ENCODE results near the gene C2CD3.

The C2CD3 gene

GRCh38 chr11:74021998-74022397 lies 148.8 kb downstream of the C2CD3 start:
- Histone ChIP-seq H3K4me1 (ENCODE audit: control insufficient read depth, insufficient read depth, low read length) (peaks cover 34% of the 10 kb centered on the region), H3K27ac (ENCODE audit: low read length) (no peak overlapping the region), H3K36me3 (ENCODE audit: control insufficient read depth in 2 of 2, insufficient read depth in 2 of 2, low read length in 2 of 2) (peaks cover 0 to 9% of the 10 kb centered on the region in 2 donors), H3K27me3 (ENCODE audit: control insufficient read depth in 1 of 2, insufficient read depth in 2 of 2, low read length in 2 of 2) (no peaks in the 10 kb centered on the region), H3K4me3 (ENCODE audit: low read length in 2 of 2) (no peak overlapping the region), H3K9me3 (ENCODE audit: control insufficient read depth in 2 of 2, low read length in 2 of 2) (no peaks in the 10 kb centered on the region), H3K9ac (ENCODE audit: low read length in 2 of 2) (no peak overlapping the region)

GRCh38 chr11:74020539-74020938 lies 150.3 kb downstream of the C2CD3 start:
- no peaks in the 10 kb centered on the region for H3K27me3 ChIP-seq (ENCODE audit: control insufficient read depth in 1 of 2, insufficient read depth in 2 of 2, low read length in 2 of 2)
- peaks cover 0 to 9% of the 10 kb centered on the region in 2 donors for H3K36me3 ChIP-seq (ENCODE audit: control insufficient read depth in 2 of 2, insufficient read depth in 2 of 2, low read length in 2 of 2)
- no peak overlapping the region for H3K4me3 ChIP-seq (ENCODE audit: low read length in 2 of 2)
- H3K9ac ChIP-seq (ENCODE audit: low read length in 2 of 2) = no peak overlapping the region
- peak overlapping the region; percentile 95 for H3K27ac ChIP-seq (ENCODE audit: low read length)
- H3K4me1 ChIP-seq (ENCODE audit: control insufficient read depth, insufficient read depth, low read length) = peaks cover 34% of the 10 kb centered on the region
- no peaks in the 10 kb centered on the region for H3K9me3 ChIP-seq (ENCODE audit: control insufficient read depth in 2 of 2, low read length in 2 of 2)

- H3K27ac ChIP-seq (ENCODE audit: low read length) = peak overlapping the region; percentile 95
Measured at GRCh38 chr11:74019860-74020259, 150.9 kb downstream of the C2CD3 start.

GRCh38 chr11:74019104-74019738 lies 151.6 kb downstream of the C2CD3 start:
- Histone ChIP-seq H3K4me1 (ENCODE audit: control insufficient read depth, insufficient read depth, low read length) (peaks cover 34% of the 10 kb centered on the region), H3K9ac (ENCODE audit: low read length in 2 of 2) (peak overlapping the region; percentile 57 to 69), H3K27ac (ENCODE audit: low read length) (peak overlapping the region; percentile 95), H3K4me3 (ENCODE audit: low read length in 2 of 2) (peak overlapping the region; percentile 5 to 8), H3K9me3 (ENCODE audit: control insufficient read depth in 2 of 2, low read length in 2 of 2) (no peaks in the 10 kb centered on the region), H3K36me3 (ENCODE audit: control insufficient read depth in 2 of 2, insufficient read depth in 2 of 2, low read length in 2 of 2) (peaks cover 0 to 7% of the 10 kb centered on the region in 2 donors), H3K27me3 (ENCODE audit: control insufficient read depth in 1 of 2, insufficient read depth in 2 of 2, low read length in 2 of 2) (no peaks in the 10 kb centered on the region)

More at GRCh38 chr11:74019860-74020259, 150.9 kb downstream of the C2CD3 start:
- H3K9me3 ChIP-seq (ENCODE audit: control insufficient read depth in 2 of 2, low read length in 2 of 2) = no peaks in the 10 kb centered on the region
- H3K4me1 ChIP-seq (ENCODE audit: control insufficient read depth, insufficient read depth, low read length) = peaks cover 34% of the 10 kb centered on the region
- no peak overlapping the region for H3K4me3 ChIP-seq (ENCODE audit: low read length in 2 of 2)
- H3K27me3 ChIP-seq (ENCODE audit: control insufficient read depth in 1 of 2, insufficient read depth in 2 of 2, low read length in 2 of 2) = no peaks in the 10 kb centered on the region
- H3K36me3 ChIP-seq (ENCODE audit: control insufficient read depth in 2 of 2, insufficient read depth in 2 of 2, low read length in 2 of 2) = peaks cover 0 to 7% of the 10 kb centered on the region in 2 donors
- H3K9ac ChIP-seq (ENCODE audit: low read length in 2 of 2) = no peak overlapping the region

GRCh38 chr11:74018331-74019005 lies 152.3 kb downstream of the C2CD3 start:
- H3K4me3 ChIP-seq (ENCODE audit: low read length in 2 of 2) = peak overlapping the region; percentile 5 to 29
- H3K9me3 ChIP-seq (ENCODE audit: control insufficient read depth in 2 of 2, low read length in 2 of 2) = no peaks in the 10 kb centered on the region
- H3K4me1 ChIP-seq (ENCODE audit: control insufficient read depth, insufficient read depth, low read length) = peaks cover 34% of the 10 kb centered on the region
- peak overlapping the region; percentile 57 to 69 for H3K9ac ChIP-seq (ENCODE audit: low read length in 2 of 2)
- peak overlapping the region; percentile 95 for H3K27ac ChIP-seq (ENCODE audit: low read length)
- H3K27me3 ChIP-seq (ENCODE audit: control insufficient read depth in 1 of 2, insufficient read depth in 2 of 2, low read length in 2 of 2) = no peaks in the 10 kb centered on the region
- H3K36me3 ChIP-seq (ENCODE audit: control insufficient read depth in 2 of 2, insufficient read depth in 2 of 2, low read length in 2 of 2) = peaks cover 0 to 7% of the 10 kb centered on the region in 2 donors

GRCh38 chr11:74017631-74018030 lies 153.2 kb downstream of the C2CD3 start:
- Histone ChIP-seq H3K9ac (ENCODE audit: low read length in 2 of 2) (no peak overlapping the region), H3K9me3 (ENCODE audit: control insufficient read depth in 2 of 2, low read length in 2 of 2) (no peaks in the 10 kb centered on the region), H3K4me1 (ENCODE audit: control insufficient read depth, insufficient read depth, low read length) (peaks cover 34% of the 10 kb centered on the region), H3K4me3 (ENCODE audit: low read length in 2 of 2) (peak overlapping the region in 1 of 2 donors; percentile 22), H3K36me3 (ENCODE audit: control insufficient read depth in 2 of 2, insufficient read depth in 2 of 2, low read length in 2 of 2) (peaks cover 0 to 5% of the 10 kb centered on the region in 2 donors), H3K27ac (ENCODE audit: low read length) (peak overlapping the region; percentile 95), H3K27me3 (ENCODE audit: control insufficient read depth in 1 of 2, insufficient read depth in 2 of 2, low read length in 2 of 2) (no peaks in the 10 kb centered on the region)

GRCh38 chr11:74015919-74016684 lies 154.7 kb downstream of the C2CD3 start:
- Histone ChIP-seq H3K36me3 (ENCODE audit: control insufficient read depth in 2 of 2, insufficient read depth in 2 of 2, low read length in 2 of 2) (peaks cover 0 to 5% of the 10 kb centered on the region in 2 donors), H3K4me3 (ENCODE audit: low read length in 2 of 2) (no peak overlapping the region), H3K27ac (ENCODE audit: low read length) (no peak overlapping the region), H3K9ac (ENCODE audit: low read length in 2 of 2) (no peak overlapping the region), H3K9me3 (ENCODE audit: control insufficient read depth in 2 of 2, low read length in 2 of 2) (no peaks in the 10 kb centered on the region), H3K4me1 (ENCODE audit: control insufficient read depth, insufficient read depth, low read length) (peaks cover 34% of the 10 kb centered on the region), H3K27me3 (ENCODE audit: control insufficient read depth in 1 of 2, insufficient read depth in 2 of 2, low read length in 2 of 2) (no peaks in the 10 kb centered on the region)

GRCh38 chr11:74014880-74015279 lies 155.9 kb downstream of the C2CD3 start:
- Histone ChIP-seq H3K4me1 (ENCODE audit: control insufficient read depth, insufficient read depth, low read length) (peaks cover 26% of the 10 kb centered on the region), H3K4me3 (ENCODE audit: low read length in 2 of 2) (no peak overlapping the region), H3K9ac (ENCODE audit: low read length in 2 of 2) (no peak overlapping the region), H3K27ac (ENCODE audit: low read length) (no peak overlapping the region), H3K36me3 (ENCODE audit: control insufficient read depth in 2 of 2, insufficient read depth in 2 of 2, low read length in 2 of 2) (peaks cover 0 to 3% of the 10 kb centered on the region in 2 donors), H3K27me3 (ENCODE audit: control insufficient read depth in 1 of 2, insufficient read depth in 2 of 2, low read length in 2 of 2) (no peaks in the 10 kb centered on the region), H3K9me3 (ENCODE audit: control insufficient read depth in 2 of 2, low read length in 2 of 2) (no peaks in the 10 kb centered on the region)

GRCh38 chr11:74013141-74013540 lies 157.7 kb downstream of the C2CD3 start:
- Histone ChIP-seq H3K27me3 (ENCODE audit: control insufficient read depth in 1 of 2, insufficient read depth in 2 of 2, low read length in 2 of 2) (no peaks in the 10 kb centered on the region), H3K27ac (ENCODE audit: low read length) (no peak overlapping the region), H3K9ac (ENCODE audit: low read length in 2 of 2) (no peak overlapping the region), H3K9me3 (ENCODE audit: control insufficient read depth in 2 of 2, low read length in 2 of 2) (no peaks in the 10 kb centered on the region), H3K36me3 (ENCODE audit: control insufficient read depth in 2 of 2, insufficient read depth in 2 of 2, low read length in 2 of 2) (peaks cover 0 to 2% of the 10 kb centered on the region in 2 donors), H3K4me3 (ENCODE audit: low read length in 2 of 2) (no peak overlapping the region), H3K4me1 (ENCODE audit: control insufficient read depth, insufficient read depth, low read length) (peaks cover 13% of the 10 kb centered on the region)

- Histone ChIP-seq H3K27me3 (ENCODE audit: control insufficient read depth in 1 of 2, insufficient read depth in 2 of 2, low read length in 2 of 2) (no peaks in the 10 kb centered on the region), H3K36me3 (ENCODE audit: control insufficient read depth in 2 of 2, insufficient read depth in 2 of 2, low read length in 2 of 2) (peaks cover 0 to 2% of the 10 kb centered on the region in 2 donors), H3K9ac (ENCODE audit: low read length in 2 of 2) (no peak overlapping the region), H3K4me3 (ENCODE audit: low read length in 2 of 2) (no peak overlapping the region), H3K27ac (ENCODE audit: low read length) (no peak overlapping the region), H3K4me1 (ENCODE audit: control insufficient read depth, insufficient read depth, low read length) (peaks cover 10% of the 10 kb centered on the region), H3K9me3 (ENCODE audit: control insufficient read depth in 2 of 2, low read length in 2 of 2) (no peaks in the 10 kb centered on the region)
Measured at GRCh38 chr11:74012074-74012809, 158.6 kb downstream of the C2CD3 start.

Data from stomach smooth muscle (tissue), 2 donors.